Activated CD8-positive, alpha-beta T cell treated with anti-CD3 and anti-CD28 coated beads for 36 hours (primary cell): ENCODE results near the gene ZNF862. TPM values are rescaled to one million over a fixed set of nuclear protein-coding genes. Genes with fewer than 3 reads are reported as not detected.

Source experiments
- ATAC-seq: fragments of 200-7000 bp; cut with Tn5 transposase; one replicate; pipeline ENCODE4 v1.10.0; 2021; ENCODE audit warnings: mild to moderate bottlenecking, moderate library complexity
- CTCF ChIA-PET: fragments of 350-600 bp; sonication (Branson Sonifier 250); formaldehyde crosslinking; loops from one replicate; lab custom pipeline; 2021; ENCODE audit warnings: antibody characterized with exemption; lab: Charles Lee
- POLR2A ChIA-PET: fragments of 350-600 bp; sonication (Branson Sonifier 250); formaldehyde crosslinking; loops from one replicate; lab custom pipeline; 2021; ENCODE audit warnings: antibody characterized with exemption; lab: Charles Lee
- DNase-seq: peaks from one replicate; pipeline ENCODE4 v3.0.0-alpha.2; 2020
- H3K27ac Mint-ChIP-seq: one replicate; pipeline ENCODE4 v1.8.0; 2021; ENCODE audit warnings: mild to moderate bottlenecking, mixed read lengths
- H3K27me3 Mint-ChIP-seq: one replicate; pipeline ENCODE4 v1.8.0; 2021; ENCODE audit warnings: mixed read lengths
- H3K36me3 Mint-ChIP-seq: one replicate; pipeline ENCODE4 v1.8.0; 2021; ENCODE audit warnings: low read depth, mixed read lengths
- H3K4me1 Mint-ChIP-seq: one replicate; pipeline ENCODE4 v1.8.0; 2021; ENCODE audit warnings: low read depth, mixed read lengths
- H3K4me3 Mint-ChIP-seq: one replicate; pipeline ENCODE4 v1.8.0; 2021; ENCODE audit warnings: mild to moderate bottlenecking, moderate library complexity, mixed read lengths
- H3K9me3 Mint-ChIP-seq: one replicate; pipeline ENCODE4 v1.8.0; 2021; ENCODE audit warnings: mixed read lengths
- intact Hi-C: fragments of 100-400 bp; cut with micrococcal nuclease; formaldehyde crosslinking; loops from one replicate; pipeline ENCODE4 v1.10.0; 2022
- total RNA-seq, 2 experiments: library from RNA; stranded (reverse); gene quantifications; one replicate each; pipeline ENCODE4 v1.2.3, GENCODE V29; 2021
- TF ChIP-seq, protein P1 (sequence below): fragments of 200-600 bp; IDR thresholded peaks from one replicate; pipeline ENCODE4 v1.8.0; 2022; ENCODE audit warnings: antibody characterized with exemption, mild to moderate bottlenecking

The ZNF862 gene
- total RNA-seq, 2 experiments from 2014 or later, result 11.0 to 12.4 TPM

DNA sequence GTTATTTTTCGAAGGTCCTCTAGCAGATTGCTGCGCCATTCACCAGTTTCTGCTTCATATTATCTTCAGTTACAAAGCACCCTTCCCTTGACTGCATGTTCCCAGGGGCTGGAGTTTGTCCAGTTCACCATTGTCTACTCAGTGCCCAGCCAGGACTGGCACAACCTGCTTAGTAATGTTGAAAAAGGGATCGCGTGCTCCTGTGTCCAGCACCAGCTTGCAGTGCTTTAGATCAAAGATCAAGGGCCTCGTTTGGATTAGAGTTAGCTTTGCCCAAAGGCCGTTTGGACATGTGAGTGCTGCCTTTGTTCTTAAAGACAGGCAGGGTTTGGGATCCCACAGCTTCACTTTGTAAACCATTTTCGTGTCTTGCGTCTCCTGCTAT, 36.5 kb downstream of the ZNF862 start:
- intact Hi-C loops, result no loop called here
- POLR2A ChIA-PET, result interaction anchor here (0.7 to 1.4 kb wide), 3 partner anchors 9 to 40 kb away, joined by 3 to 4 read pairs (median 3); no protein-coding TSS in a partner anchor
- Mint-ChIP-seq H3K36me3 (peaks cover 37% of the 10 kb centered on the region), H3K9me3 (no peaks in the 10 kb centered on the region), H3K4me1 (peaks cover 64% of the 10 kb centered on the region), H3K27me3 (no peaks in the 10 kb centered on the region), H3K27ac (peak overlapping the region; percentile 84), H3K4me3 (peak overlapping the region; percentile 88)
- ATAC-seq (no peak), DNase-seq (no peak)
- CTCF ChIA-PET, result interaction anchor here (1.0 to 2.1 kb wide), 3 partner anchors 9 to 127 kb away, joined by 3 to 13 read pairs (median 3); no protein-coding TSS in a partner anchor
- TF ChIP-seq, protein P1, sequence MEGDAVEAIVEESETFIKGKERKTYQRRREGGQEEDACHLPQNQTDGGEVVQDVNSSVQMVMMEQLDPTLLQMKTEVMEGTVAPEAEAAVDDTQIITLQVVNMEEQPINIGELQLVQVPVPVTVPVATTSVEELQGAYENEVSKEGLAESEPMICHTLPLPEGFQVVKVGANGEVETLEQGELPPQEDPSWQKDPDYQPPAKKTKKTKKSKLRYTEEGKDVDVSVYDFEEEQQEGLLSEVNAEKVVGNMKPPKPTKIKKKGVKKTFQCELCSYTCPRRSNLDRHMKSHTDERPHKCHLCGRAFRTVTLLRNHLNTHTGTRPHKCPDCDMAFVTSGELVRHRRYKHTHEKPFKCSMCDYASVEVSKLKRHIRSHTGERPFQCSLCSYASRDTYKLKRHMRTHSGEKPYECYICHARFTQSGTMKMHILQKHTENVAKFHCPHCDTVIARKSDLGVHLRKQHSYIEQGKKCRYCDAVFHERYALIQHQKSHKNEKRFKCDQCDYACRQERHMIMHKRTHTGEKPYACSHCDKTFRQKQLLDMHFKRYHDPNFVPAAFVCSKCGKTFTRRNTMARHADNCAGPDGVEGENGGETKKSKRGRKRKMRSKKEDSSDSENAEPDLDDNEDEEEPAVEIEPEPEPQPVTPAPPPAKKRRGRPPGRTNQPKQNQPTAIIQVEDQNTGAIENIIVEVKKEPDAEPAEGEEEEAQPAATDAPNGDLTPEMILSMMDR, result no peak

DNA sequence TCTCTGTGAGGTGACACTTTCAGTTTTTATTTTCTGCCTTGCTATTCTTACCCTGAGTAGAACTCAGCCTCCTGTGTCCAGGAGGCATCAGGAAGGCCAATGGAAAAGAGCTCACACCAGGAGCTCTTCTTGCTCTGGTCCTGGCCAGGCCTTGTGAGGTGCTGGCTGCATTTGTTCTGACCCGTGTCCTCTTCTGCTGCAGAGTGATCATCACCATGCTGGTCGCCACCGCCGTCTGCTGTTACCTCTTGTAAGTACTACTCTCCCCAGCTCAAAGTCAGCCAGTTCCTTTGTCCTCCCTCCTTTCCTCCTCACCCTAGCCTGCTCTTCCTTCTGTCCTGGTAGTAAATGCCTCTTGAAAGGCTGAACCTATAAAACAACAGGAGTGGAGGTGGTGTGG, 37.2 kb downstream of the ZNF862 start:
- H3K9me3 Mint-ChIP-seq, result no peaks in the 10 kb centered on the region
- DNase-seq, result no peak
- peaks cover 34% of the 10 kb centered on the region for H3K36me3 Mint-ChIP-seq
- TF ChIP-seq, protein P1, result no peak
- POLR2A ChIA-PET, result interaction anchor here (0.9 to 1.4 kb wide), 2 partner anchors 10 to 31 kb away, joined by 3 to 4 read pairs; no protein-coding TSS in a partner anchor
- no peaks in the 10 kb centered on the region for H3K27me3 Mint-ChIP-seq
- peak overlapping the region; percentile 88 for H3K4me3 Mint-ChIP-seq
- peak overlapping the region; percentile 63 for H3K27ac Mint-ChIP-seq
- CTCF ChIA-PET, result interaction anchor here (1.0 to 2.1 kb wide), 3 partner anchors 8 to 126 kb away, joined by 3 to 13 read pairs (median 3); no protein-coding TSS in a partner anchor
- no peak for ATAC-seq
- peaks cover 56% of the 10 kb centered on the region for H3K4me1 Mint-ChIP-seq
- intact Hi-C loops, result no loop called here

DNA sequence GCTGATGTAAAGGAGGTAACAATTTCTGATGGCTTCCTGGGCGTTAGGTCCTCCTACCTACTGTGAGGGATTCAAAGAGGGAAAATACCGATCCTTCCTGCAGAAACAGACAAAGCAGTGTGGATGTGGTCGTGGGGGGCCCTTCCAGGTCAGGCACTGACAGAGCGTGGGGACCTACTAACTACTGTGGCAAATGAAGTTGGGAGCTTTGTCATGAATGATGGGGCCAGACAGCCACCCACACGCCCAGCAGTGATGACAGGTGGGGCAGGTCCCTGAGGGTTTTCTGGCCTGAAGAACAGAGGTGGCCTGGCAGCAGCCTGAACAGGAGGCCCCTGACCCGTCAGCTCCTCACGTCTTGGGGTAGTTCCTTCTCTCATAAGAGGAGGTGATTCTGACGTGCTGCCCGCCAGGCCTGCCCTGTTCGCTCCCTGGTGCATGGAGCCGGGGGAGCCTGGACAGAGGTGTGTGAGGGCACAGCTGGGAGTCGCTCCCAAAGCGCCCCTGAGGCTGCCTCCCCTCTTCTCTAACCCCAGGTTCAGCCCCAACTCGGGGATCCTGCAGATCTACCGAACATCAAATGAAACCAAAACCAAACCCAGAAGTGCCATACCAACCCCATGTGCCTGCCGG, 39.8 kb downstream of the ZNF862 start:
- no peak overlapping the region for H3K4me3 Mint-ChIP-seq
- H3K27me3 Mint-ChIP-seq, result no peaks in the 10 kb centered on the region
- ChIA-PET CTCF (no interaction called here), POLR2A (no interaction called here)
- DNase-seq (no peak), ATAC-seq (no peak)
- H3K4me1 Mint-ChIP-seq, result peaks cover 33% of the 10 kb centered on the region
- peaks cover 25% of the 10 kb centered on the region for H3K36me3 Mint-ChIP-seq
- H3K9me3 Mint-ChIP-seq, result no peaks in the 10 kb centered on the region
- intact Hi-C loops, result no loop called here
- H3K27ac Mint-ChIP-seq, result peak overlapping the region; percentile 20
- TF ChIP-seq, protein P1, result no peak

DNA sequence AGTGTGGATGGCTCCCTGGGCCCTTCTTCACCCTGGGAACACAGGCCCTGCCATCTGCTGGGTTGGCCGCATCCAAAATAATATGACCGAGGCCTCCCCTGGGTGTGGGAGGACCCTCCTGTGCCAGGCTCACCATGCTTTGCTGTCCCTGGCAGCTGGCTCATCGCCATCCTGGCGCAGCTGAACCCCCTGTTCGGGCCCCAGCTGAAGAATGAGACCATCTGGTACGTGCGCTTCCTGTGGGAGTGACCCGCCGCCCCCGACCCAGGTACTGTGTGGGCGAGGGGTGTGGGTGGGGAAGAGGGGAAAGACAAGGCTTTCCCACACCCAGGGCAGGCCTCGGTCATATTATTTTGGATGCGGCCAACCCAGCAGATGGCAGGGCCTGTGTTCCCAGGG, 40.3 kb downstream of the ZNF862 start:
- POLR2A ChIA-PET, result interaction anchor here (2.2 kb wide), 1 partner anchor 9 kb away, joined by 8 read pairs; no protein-coding TSS in a partner anchor
- H3K36me3 Mint-ChIP-seq, result peaks cover 25% of the 10 kb centered on the region
- CTCF ChIA-PET, result no interaction called here
- H3K27me3 Mint-ChIP-seq, result no peaks in the 10 kb centered on the region
- intact Hi-C loops, result no loop called here
- ATAC-seq (no peak), DNase-seq (no peak)
- TF ChIP-seq, protein P1, result no peak
- no peak overlapping the region for H3K4me3 Mint-ChIP-seq
- peak overlapping the region; percentile 20 for H3K27ac Mint-ChIP-seq
- H3K9me3 Mint-ChIP-seq, result no peaks in the 10 kb centered on the region
- peaks cover 35% of the 10 kb centered on the region for H3K4me1 Mint-ChIP-seq

DNA sequence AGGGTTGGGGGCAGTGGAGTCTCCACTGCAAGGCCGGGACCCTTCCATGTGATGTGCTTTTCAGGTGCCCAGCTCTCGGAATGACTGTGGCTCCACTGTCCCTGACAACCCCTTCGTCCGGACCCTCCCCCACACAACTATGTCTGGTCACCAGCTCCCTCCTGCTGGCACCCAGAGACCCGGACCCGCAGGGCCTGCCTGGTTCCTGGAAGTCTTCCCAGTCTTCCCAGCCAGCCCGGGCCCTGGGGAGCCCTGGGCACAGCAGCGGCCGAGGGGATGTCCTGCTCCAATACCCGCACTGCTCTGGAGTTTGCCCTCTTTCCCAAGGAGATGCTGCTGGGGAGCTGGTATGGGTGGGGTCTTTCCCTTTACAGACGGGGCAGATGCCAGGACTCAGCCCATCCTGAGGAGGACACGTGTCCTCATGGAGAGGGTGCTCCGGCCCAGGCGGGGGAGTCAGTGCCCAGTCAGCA, 41.1 kb downstream of the ZNF862 start:
- POLR2A ChIA-PET, result interaction anchor here (2.2 kb wide), 1 partner anchor 10 kb away, joined by 8 read pairs; no protein-coding TSS in a partner anchor
- Mint-ChIP-seq H3K4me3 (no peak overlapping the region), H3K27me3 (no peaks in the 10 kb centered on the region), H3K4me1 (peaks cover 34% of the 10 kb centered on the region), H3K36me3 (peaks cover 25% of the 10 kb centered on the region), H3K27ac (no peak overlapping the region), H3K9me3 (no peaks in the 10 kb centered on the region)
- ATAC-seq (no peak), DNase-seq (no peak)
- TF ChIP-seq, protein P1, result no peak
- intact Hi-C loops, result no loop called here
- CTCF ChIA-PET, result no interaction called here
